SK-N-SH (cell line): ENCODE results near the gene BRSK1.

Experiments
- EP300 ChIP-seq, 2 experiments: IDR thresholded peaks; 2 replicates each; pipeline versions ENCODE4 v1.4.0 to v1.6.1; 2012; ENCODE audit warnings: borderline replicate concordance in 1 of 2, low read depth in 1 of 2, low read length in 1 of 2
- GABPA ChIP-seq: IDR thresholded peaks from 2 replicates; pipeline ENCODE4 v1.4.0; 2012; ENCODE audit warnings: low read depth, mild to moderate bottlenecking
- GATA2 ChIP-seq: sonication (generic); formaldehyde crosslinking; IDR thresholded peaks from 2 replicates; pipeline ENCODE4 v1.5.0; 2020; ENCODE audit warnings: mild to moderate bottlenecking, missing genetic modification reagents
- MAX ChIP-seq: IDR thresholded peaks from 2 replicates; pipeline ENCODE4 v1.4.0; 2012; ENCODE audit warnings: low read depth
- MEF2A ChIP-seq: IDR thresholded peaks from 2 replicates; pipeline ENCODE4 v1.4.0; 2012; ENCODE audit warnings: low read depth, borderline replicate concordance
- MXI1 ChIP-seq: IDR thresholded peaks from 2 replicates; pipeline ENCODE4 v1.6.1; 2012; ENCODE audit warnings: mild to moderate bottlenecking, low read depth, low read length, improper control_type of control experiment
- RAD21 ChIP-seq: IDR thresholded peaks from 2 replicates; pipeline ENCODE4 v1.6.1; 2012; ENCODE audit warnings: mild to moderate bottlenecking, low read length
- RCOR1 ChIP-seq: fragments of 150-350 bp; IDR thresholded peaks from 2 replicates; pipeline ENCODE4 v1.6.1; 2017; ENCODE audit warnings: antibody characterized with exemption, low read length
- SIN3A ChIP-seq: IDR thresholded peaks from 2 replicates; pipeline ENCODE4 v1.6.1; 2012; ENCODE audit warnings: low read depth, mild to moderate bottlenecking, low read length, moderate library complexity, borderline replicate concordance
- SMC3 ChIP-seq: IDR thresholded peaks from 2 replicates; pipeline ENCODE4 v1.6.1; 2012; ENCODE audit warnings: low read depth, low read length, improper control_type of control experiment
- TEAD4 ChIP-seq: IDR thresholded peaks from 2 replicates; pipeline ENCODE4 v1.4.0; 2012; ENCODE audit warnings: mild to moderate bottlenecking, borderline replicate concordance; ENCODE audit not compliant: insufficient read depth
- YY1 ChIP-seq: IDR thresholded peaks from 2 replicates; pipeline ENCODE4 v1.4.0; 2012; ENCODE audit warnings: low read depth, mild to moderate bottlenecking
- ZBTB33 ChIP-seq: IDR thresholded peaks from 2 replicates; pipeline ENCODE4 v1.4.0; 2012; ENCODE audit warnings: low read depth, borderline replicate concordance
- TF ChIP-seq, protein P1 (sequence below): fragments of 200-600 bp; sonication (generic); IDR thresholded peaks from 2 replicates; pipeline ENCODE4 v1.6.1; 2017; ENCODE audit warnings: antibody characterized with exemption, mild to moderate bottlenecking, moderate library complexity

DNA sequence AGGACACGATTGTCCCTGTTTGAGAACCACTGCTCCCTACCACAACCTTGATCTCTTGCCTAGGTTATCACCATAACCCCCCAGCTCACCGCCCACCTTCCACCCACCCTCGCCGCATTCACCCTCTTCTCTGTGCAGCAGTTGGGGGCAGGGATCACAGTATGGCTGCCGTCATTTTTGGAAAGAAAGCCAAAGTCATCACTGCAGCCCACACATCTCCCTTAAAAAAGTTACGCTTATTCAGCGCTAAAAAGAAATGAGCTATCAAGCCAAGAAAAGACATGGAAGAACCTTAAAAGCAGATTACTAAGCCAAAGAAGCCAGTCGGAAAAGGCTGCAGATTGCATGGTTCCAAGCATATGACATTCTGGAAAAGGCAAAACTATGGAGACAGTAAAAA is 14.5 kb upstream of the BRSK1 start:
- TF ChIP-seq, protein P1, sequence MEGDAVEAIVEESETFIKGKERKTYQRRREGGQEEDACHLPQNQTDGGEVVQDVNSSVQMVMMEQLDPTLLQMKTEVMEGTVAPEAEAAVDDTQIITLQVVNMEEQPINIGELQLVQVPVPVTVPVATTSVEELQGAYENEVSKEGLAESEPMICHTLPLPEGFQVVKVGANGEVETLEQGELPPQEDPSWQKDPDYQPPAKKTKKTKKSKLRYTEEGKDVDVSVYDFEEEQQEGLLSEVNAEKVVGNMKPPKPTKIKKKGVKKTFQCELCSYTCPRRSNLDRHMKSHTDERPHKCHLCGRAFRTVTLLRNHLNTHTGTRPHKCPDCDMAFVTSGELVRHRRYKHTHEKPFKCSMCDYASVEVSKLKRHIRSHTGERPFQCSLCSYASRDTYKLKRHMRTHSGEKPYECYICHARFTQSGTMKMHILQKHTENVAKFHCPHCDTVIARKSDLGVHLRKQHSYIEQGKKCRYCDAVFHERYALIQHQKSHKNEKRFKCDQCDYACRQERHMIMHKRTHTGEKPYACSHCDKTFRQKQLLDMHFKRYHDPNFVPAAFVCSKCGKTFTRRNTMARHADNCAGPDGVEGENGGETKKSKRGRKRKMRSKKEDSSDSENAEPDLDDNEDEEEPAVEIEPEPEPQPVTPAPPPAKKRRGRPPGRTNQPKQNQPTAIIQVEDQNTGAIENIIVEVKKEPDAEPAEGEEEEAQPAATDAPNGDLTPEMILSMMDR = no peak
- TF ChIP-seq SMC3 (no peak), YY1 (no peak), MAX (no peak), SIN3A (no peak), GATA2 (no peak), GABPA (no peak), EP300 (IDR thresholded peaks at IDR 0.05; ENCODE audit: borderline replicate concordance in 1 of 2, low read depth in 1 of 2, low read length in 1 of 2) (no peak), MEF2A (no peak), TEAD4 (no peak), RCOR1 (no peak), ZBTB33 (no peak), RAD21 (no peak), MXI1 (no peak)
